BJ (cell line): ENCODE data around the gene MICAL3. TPM values are rescaled to one million over a fixed set of nuclear protein-coding genes. Genes with fewer than 3 reads are reported as not detected.
"Not testable (repeated sequence)": the region's sequence is repeated elsewhere in the genome, so short reads cannot be mapped to it uniquely, and the experiment has no call there.

Source experiments
- CTCF ChIA-PET: fragments of 350-600 bp; formaldehyde crosslinking; extraction: SDS; loops from one replicate; lab custom pipeline; 2021; ENCODE audit warnings: antibody characterized with exemption, inconsistent platforms; lab: Yijun Ruan, JAX
- POLR2A ChIA-PET: fragments of 300-600 bp; sonication (Branson Sonifier 250); formaldehyde crosslinking; extraction: SDS; loops from one replicate; lab custom pipeline; 2021; ENCODE audit warnings: antibody characterized with exemption; lab: Charles Lee
- DNase-seq: peaks from one replicate; pipeline ENCODE4 v3.0.0-alpha.2; 2011; ENCODE audit warnings: low read depth
- H3K27me3 ChIP-seq: 2 replicates; pipeline ENCODE4 v1.6.0; 2011; ENCODE audit warnings: low read length; ENCODE audit not compliant: control insufficient read depth, insufficient read depth
- H3K36me3 ChIP-seq: 2 replicates; pipeline ENCODE4 v1.5.1; 2011; ENCODE audit warnings: low read length; ENCODE audit not compliant: control insufficient read depth, insufficient read depth
- H3K4me3 ChIP-seq: 2 replicates; pipeline ENCODE4 v1.5.1; 2011; ENCODE audit warnings: low read depth, mild to moderate bottlenecking, control low read depth, low read length
- CTCF ChIP-seq: IDR thresholded peaks from 2 replicates; pipeline ENCODE4 v1.5.1; 2011; ENCODE audit warnings: low read depth, mild to moderate bottlenecking, control low read depth, inconsistent platforms, low read length, moderate library complexity; ENCODE audit not compliant: insufficient read depth
- polyA plus RNA-seq: library from polyadenylated mRNA; depleted of rRNA; stranded (reverse); fragments of >200 nt; gene quantifications from 2 replicates; pipeline ENCODE4 v1.2.3, GENCODE V29; 2011

Gene MICAL3
- polyA plus RNA-seq, 1 experiment, result 16.4 TPM

GRCh38 chr22:18067548-18068341 lies 43.4 kb upstream of the MICAL3 start:
- DNase-seq, result no peak
- H3K27me3 ChIP-seq, result no peaks in the 10 kb centered on the region
- no peak overlapping the region for H3K4me3 ChIP-seq
- no peak for TF ChIP-seq CTCF
- POLR2A ChIA-PET, result no interaction called here
- H3K36me3 ChIP-seq, result no peaks in the 10 kb centered on the region
- CTCF ChIA-PET, result interaction anchor here (0.6 to 2.8 kb wide), 5 partner anchors 8 to 238 kb away, joined by 3 to 26 read pairs (median 3); no protein-coding TSS in a partner anchor

GRCh38 chr22:18067121-18067520 lies 42.8 kb upstream of the MICAL3 start:
- TF ChIP-seq CTCF, result no peak
- POLR2A ChIA-PET, result no interaction called here
- no peak for DNase-seq
- H3K4me3 ChIP-seq, result no peak overlapping the region
- no peaks in the 10 kb centered on the region for H3K36me3 ChIP-seq
- CTCF ChIA-PET, result interaction anchor here (1.5 kb wide), 1 partner anchor 38 kb away, joined by 3 read pairs; no protein-coding TSS in a partner anchor
- no peaks in the 10 kb centered on the region for H3K27me3 ChIP-seq

- no peaks in the 10 kb centered on the region for H3K36me3 ChIP-seq
- TF ChIP-seq CTCF, result no peak
- H3K27me3 ChIP-seq, result no peaks in the 10 kb centered on the region
- POLR2A ChIA-PET, result no interaction called here
- no peak overlapping the region for H3K4me3 ChIP-seq
- CTCF ChIA-PET, result interaction anchor here (0.5 to 2.7 kb wide), 3 partner anchors 10 to 237 kb away, joined by 3 to 17 read pairs (median 6); no protein-coding TSS in a partner anchor
- DNase-seq, result no peak
Observed at GRCh38 chr22:18066181-18066859, 42.0 kb upstream of the MICAL3 start.

GRCh38 chr22:18065256-18065655 lies 40.9 kb upstream of the MICAL3 start:
- Histone ChIP-seq H3K27me3 (no peaks in the 10 kb centered on the region), H3K36me3 (no peaks in the 10 kb centered on the region), H3K4me3 (no peak overlapping the region)
- CTCF ChIA-PET, result interaction anchor here (1.2 to 2.7 kb wide), 2 partner anchors 11 to 236 kb away, joined by 6 to 17 read pairs; no protein-coding TSS in a partner anchor
- no peak for TF ChIP-seq CTCF
- DNase-seq, result no peak
- POLR2A ChIA-PET, result no interaction called here

- DNase-seq, result no peak
- no peak overlapping the region for H3K4me3 ChIP-seq
- TF ChIP-seq CTCF, result no peak
- H3K36me3 ChIP-seq, result no peaks in the 10 kb centered on the region
- CTCF ChIA-PET, result interaction anchor here (1.2 to 2.7 kb wide), 2 partner anchors 12 to 235 kb away, joined by 6 to 17 read pairs; no protein-coding TSS in a partner anchor
- POLR2A ChIA-PET, result no interaction called here
- no peaks in the 10 kb centered on the region for H3K27me3 ChIP-seq
Observed at GRCh38 chr22:18064636-18065035, 40.3 kb upstream of the MICAL3 start.

GRCh38 chr22:18063715-18064114 lies 39.4 kb upstream of the MICAL3 start:
- POLR2A ChIA-PET, DNase-seq, H3K27me3 ChIP-seq, H3K4me3 ChIP-seq, H3K36me3 ChIP-seq: not testable (repeated sequence)
- CTCF ChIA-PET, result interaction anchor here (0.9 to 1.8 kb wide), 3 partner anchors 12 to 505 kb away, joined by 3 to 12 read pairs (median 4); no protein-coding TSS in a partner anchor
